Left lung (tissue), 10 donors: ENCODE measurements around the gene MAP3K14. TPM values are rescaled to one million over a fixed set of nuclear protein-coding genes. Genes with fewer than 3 reads are reported as not detected.
A peak's percentile ranks its signal among the peaks of the same experiment; 100 is the strongest.
"Not testable (repeated sequence)": the region's sequence is repeated elsewhere in the genome, so short reads cannot be mapped to it uniquely, and the experiment has no call there.

Experiments
- ATAC-seq: fragments of 200-7000 bp; cut with Tn5 transposase; one replicate; pipeline ENCODE4 v1.9.1; 2020; ENCODE audit warnings: moderate library complexity
- DNase-seq, 4 donors: peaks; one replicate each; pipeline ENCODE4 v3.0.0-alpha.2; 2013 to 2020
- H3K27ac ChIP-seq, 2 donors: fragments of 200-600 bp; sonication (generic) in 1 of 2; one replicate each; pipeline versions ENCODE4 v1.5.0 to v1.8.0; 2020 to 2021
- H3K27me3 ChIP-seq, 2 donors: fragments of 200-600 bp; sonication (generic) in 1 of 2; one replicate each; pipeline versions ENCODE4 v1.5.0 to v1.8.0; 2020 to 2021
- H3K36me3 ChIP-seq, 2 donors: fragments of 200-600 bp; sonication (generic) in 1 of 2; one replicate each; pipeline versions ENCODE4 v1.5.0 to v1.8.0; 2020 to 2021
- H3K4me1 ChIP-seq, 2 donors: fragments of 200-600 bp; one replicate each; pipeline ENCODE4 v1.8.0; 2021
- H3K4me3 ChIP-seq, 2 donors: fragments of 200-600 bp; sonication (generic) in 1 of 2; one replicate each; pipeline versions ENCODE4 v1.5.0 to v1.8.0; 2020 to 2021; ENCODE audit warnings: mild to moderate bottlenecking in 1 of 2
- H3K9me3 ChIP-seq, 2 donors: fragments of 200-600 bp; sonication (generic) in 1 of 2; one replicate each; pipeline versions ENCODE4 v1.5.0 to v1.8.0; 2020 to 2021
- intact Hi-C, 2 donors: fragments of 100-400 bp; cut with DNase I; formaldehyde crosslinking; loops; one replicate each; pipeline versions ENCODE4 v1.11.2 to v1.14.2; 2022
- polyA plus RNA-seq, 6 donors: library from polyadenylated mRNA; unstranded; fragments of 120-200 nt; gene quantifications; one replicate each; pipeline ENCODE4 v1.2.1, GENCODE V29; 2013; ENCODE audit not compliant: insufficient read length in 6 of 6
- total RNA-seq, 2 donors: library from RNA; stranded (reverse); fragmentation: NEBNext Ultra II Directional; extraction: Animal tissue kit (Norgen Biotek cat#: 25700); gene quantifications; one replicate each; pipeline ENCODE4 v1.2.1, GENCODE V29; 2021
- TF ChIP-seq, protein P1 (sequence below), 2 donors: fragments of 200-600 bp; sonication (generic) in 1 of 2; IDR thresholded peaks; one replicate each; pipeline versions ENCODE4 v1.5.0 to v1.8.0; 2021; ENCODE audit warnings: antibody characterized with exemption in 2 of 2
- donor health status: DM: no; HTN: yes; CAD: no.
- donor health status: DM: no; HTN: no; CAD: no.

The MAP3K14 gene
- total and polyA plus RNA-seq, 8 donors: 6.3 to 13.1 (median 7.7) TPM

DNA sequence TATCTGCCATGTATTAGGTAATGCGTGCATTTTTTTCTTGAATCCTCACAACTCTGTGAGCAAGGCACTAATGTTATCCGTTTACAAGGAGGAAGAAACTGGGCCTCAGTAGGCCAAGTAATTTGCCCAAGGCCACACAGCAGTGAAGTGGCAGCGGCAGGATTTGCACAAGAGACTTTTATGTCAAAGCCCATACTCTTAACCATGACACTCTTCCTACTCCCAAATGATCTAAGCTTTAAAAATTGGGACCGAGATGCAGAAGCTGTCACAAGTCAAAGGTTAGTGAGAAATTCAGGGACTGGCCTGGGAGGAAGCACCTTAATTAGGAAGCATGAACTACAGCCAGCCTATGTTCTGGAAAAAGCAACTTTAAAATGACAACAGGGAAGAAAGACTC lies 10.7 kb downstream of the MAP3K14 start:
- peaks cover 0 to 6% of the 10 kb centered on the region in 2 donors for H3K36me3 ChIP-seq
- H3K9me3 ChIP-seq: no peaks in the 10 kb centered on the region
- TF ChIP-seq, protein P1, sequence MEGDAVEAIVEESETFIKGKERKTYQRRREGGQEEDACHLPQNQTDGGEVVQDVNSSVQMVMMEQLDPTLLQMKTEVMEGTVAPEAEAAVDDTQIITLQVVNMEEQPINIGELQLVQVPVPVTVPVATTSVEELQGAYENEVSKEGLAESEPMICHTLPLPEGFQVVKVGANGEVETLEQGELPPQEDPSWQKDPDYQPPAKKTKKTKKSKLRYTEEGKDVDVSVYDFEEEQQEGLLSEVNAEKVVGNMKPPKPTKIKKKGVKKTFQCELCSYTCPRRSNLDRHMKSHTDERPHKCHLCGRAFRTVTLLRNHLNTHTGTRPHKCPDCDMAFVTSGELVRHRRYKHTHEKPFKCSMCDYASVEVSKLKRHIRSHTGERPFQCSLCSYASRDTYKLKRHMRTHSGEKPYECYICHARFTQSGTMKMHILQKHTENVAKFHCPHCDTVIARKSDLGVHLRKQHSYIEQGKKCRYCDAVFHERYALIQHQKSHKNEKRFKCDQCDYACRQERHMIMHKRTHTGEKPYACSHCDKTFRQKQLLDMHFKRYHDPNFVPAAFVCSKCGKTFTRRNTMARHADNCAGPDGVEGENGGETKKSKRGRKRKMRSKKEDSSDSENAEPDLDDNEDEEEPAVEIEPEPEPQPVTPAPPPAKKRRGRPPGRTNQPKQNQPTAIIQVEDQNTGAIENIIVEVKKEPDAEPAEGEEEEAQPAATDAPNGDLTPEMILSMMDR (IDR thresholded peaks at IDR 0.05): no peak
- H3K27ac ChIP-seq: peak overlapping the region; percentile 0 to 83
- H3K4me3 ChIP-seq: no peak overlapping the region
- ATAC-seq (no peak), DNase-seq (no peak)
- H3K4me1 ChIP-seq: peaks cover 40 to 88% of the 10 kb centered on the region in 2 donors
- no peaks in the 10 kb centered on the region for H3K27me3 ChIP-seq
- intact Hi-C loops: no loop called here

DNA sequence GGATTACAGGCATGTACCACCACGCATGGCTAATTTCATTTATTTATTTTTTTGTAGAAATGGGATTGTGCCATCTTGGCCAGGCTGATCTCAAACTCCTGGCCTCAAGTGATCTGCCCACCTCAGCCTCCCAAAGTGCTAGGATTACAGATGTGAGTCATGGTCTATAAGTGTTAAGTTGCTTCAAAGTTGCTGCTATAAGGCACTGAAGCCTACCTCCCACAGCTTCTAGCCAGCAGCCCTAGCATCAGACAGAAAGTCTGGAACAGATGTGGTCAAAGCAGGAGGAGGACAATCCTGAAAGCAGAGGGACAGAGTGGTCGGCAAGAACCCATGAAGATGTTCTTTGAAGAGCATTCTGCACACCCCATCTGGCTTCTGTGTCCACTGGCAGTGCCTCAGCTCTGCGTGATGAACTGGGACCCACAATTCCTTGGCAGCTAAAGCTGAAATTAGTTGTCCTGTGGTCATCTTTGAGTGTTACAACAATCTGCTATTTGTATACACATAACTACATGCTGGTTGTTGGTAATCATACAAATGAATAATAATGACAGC lies 11.2 kb downstream of the MAP3K14 start:
- Histone ChIP-seq H3K27ac (peak overlapping the region in 1 of 2 donors; percentile 0), H3K4me3 (no peak overlapping the region), H3K4me1 (peaks cover 39 to 88% of the 10 kb centered on the region in 2 donors), H3K36me3 (peaks cover 0 to 6% of the 10 kb centered on the region in 2 donors), H3K27me3 (no peaks in the 10 kb centered on the region), H3K9me3 (no peaks in the 10 kb centered on the region)
- ATAC-seq (no peak), DNase-seq (no peak)
- intact Hi-C loops: no loop called here
- TF ChIP-seq, protein P1 (IDR thresholded peaks at IDR 0.05): no peak

DNA sequence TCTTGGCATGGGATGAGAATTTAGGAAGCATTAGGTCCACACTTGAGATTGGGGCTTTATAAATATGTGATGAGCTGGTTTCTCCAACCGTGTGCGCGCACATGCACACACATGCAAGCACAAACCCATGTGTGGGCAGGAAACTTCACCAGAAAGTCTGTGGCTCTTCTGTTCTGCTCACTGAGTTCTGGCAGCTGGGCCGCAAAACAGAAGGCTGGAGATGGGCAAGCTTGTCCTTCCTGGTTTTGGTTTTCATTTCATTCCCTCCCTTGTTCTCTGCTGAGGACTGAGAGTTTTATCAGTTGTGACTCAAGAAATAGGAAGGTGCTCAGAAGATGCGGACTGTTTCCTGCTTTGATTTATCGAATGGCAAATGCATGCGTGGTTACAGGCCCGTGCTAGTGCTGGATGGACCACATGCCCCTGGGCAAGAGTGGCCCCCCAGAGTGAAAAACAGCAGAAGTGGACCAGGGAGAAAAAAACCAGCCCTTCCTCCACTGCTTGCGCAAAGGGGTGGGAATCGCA lies 14.1 kb downstream of the MAP3K14 start:
- H3K27me3 ChIP-seq: no peaks in the 10 kb centered on the region
- DNase-seq (no peak), ATAC-seq (peak; percentile 25)
- TF ChIP-seq, protein P1 (IDR thresholded peaks at IDR 0.05): no peak
- H3K4me1 ChIP-seq: peaks cover 35 to 88% of the 10 kb centered on the region in 2 donors
- no peak overlapping the region for H3K4me3 ChIP-seq
- no peaks in the 10 kb centered on the region for H3K36me3 ChIP-seq
- peak overlapping the region; percentile 22 to 46 for H3K27ac ChIP-seq
- intact Hi-C loops: no loop called here
- no peaks in the 10 kb centered on the region for H3K9me3 ChIP-seq

DNA sequence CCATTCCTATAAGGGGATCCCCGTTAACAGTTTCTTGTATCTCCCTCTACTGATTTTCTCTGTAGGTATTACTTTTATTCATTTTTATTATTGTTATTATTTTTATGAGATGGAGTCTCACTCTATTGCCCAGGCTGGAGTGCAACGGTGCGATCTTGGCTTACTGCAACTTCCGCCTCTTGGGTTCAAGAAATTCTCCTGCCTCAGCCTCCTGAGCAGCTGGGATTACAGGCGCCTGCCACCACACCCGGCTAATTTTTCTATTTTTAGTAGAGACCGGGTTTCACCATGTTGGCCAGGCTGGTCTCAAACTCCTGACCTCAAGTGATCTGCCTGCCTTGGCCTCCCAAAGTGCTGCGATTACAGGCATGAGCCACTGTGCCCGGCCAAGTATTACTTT lies 14.6 kb downstream of the MAP3K14 start:
- H3K27me3 ChIP-seq, H3K9me3 ChIP-seq, intact Hi-C loops, H3K36me3 ChIP-seq, DNase-seq, H3K4me3 ChIP-seq, ATAC-seq: not testable (repeated sequence)
- peaks cover 31 to 88% of the 10 kb centered on the region in 2 donors for H3K4me1 ChIP-seq
- H3K27ac ChIP-seq: peak overlapping the region; percentile 22 to 46

DNA sequence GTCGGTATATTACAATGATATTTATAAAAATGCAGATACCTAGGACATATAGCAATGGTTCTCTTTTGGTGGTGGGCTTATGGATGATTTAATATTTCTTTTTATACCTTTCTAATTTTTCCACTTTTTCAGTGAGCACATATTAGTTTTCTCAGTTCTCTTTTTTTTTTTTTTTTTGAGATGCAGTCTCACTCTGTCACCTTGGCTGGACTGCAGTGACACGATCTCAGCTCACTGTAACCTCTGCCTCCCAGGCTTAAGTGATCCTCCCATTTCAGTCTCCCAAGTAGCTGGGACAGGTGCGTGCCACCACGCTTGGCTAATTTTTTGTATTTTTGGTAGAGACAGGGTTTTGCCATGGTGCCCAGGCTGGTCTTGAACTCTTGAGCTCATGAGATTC lies 15.1 kb downstream of the MAP3K14 start:
- Histone ChIP-seq H3K4me3 (no peak overlapping the region), H3K4me1 (peaks cover 29 to 88% of the 10 kb centered on the region in 2 donors), H3K36me3 (no peaks in the 10 kb centered on the region), H3K9me3 (no peaks in the 10 kb centered on the region), H3K27ac (no peak overlapping the region), H3K27me3 (no peaks in the 10 kb centered on the region)
- DNase-seq: no peak
- no peak for ATAC-seq
- intact Hi-C loops: no loop called here
- TF ChIP-seq, protein P1 (IDR thresholded peaks at IDR 0.05): no peak
